HepG2 (cell line): Measurements from ENCODE around the gene LASP1. TPM values are rescaled to one million over a fixed set of nuclear protein-coding genes. Genes with fewer than 3 reads are reported as not detected.

Experiments used
- BATF2 ChIP-seq: sonication (generic); formaldehyde crosslinking; IDR thresholded peaks from 2 replicates; pipeline ENCODE4 v1.8.0; 2022; ENCODE audit warnings: mild to moderate bottlenecking, missing genetic modification reagents, moderate library complexity
- CERS6 ChIP-seq: sonication (generic); formaldehyde crosslinking; IDR thresholded peaks from 2 replicates; pipeline ENCODE4 v1.5.0; 2020; ENCODE audit warnings: missing genetic modification reagents
- FOXA3 ChIP-seq: IDR thresholded peaks from 2 replicates; pipeline ENCODE4 v1.6.1; 2016; ENCODE audit warnings: missing genetic modification reagents, missing compliant biosample characterization
- HNF1B ChIP-seq: sonication (generic); formaldehyde crosslinking; IDR thresholded peaks from 2 replicates; pipeline ENCODE4 v1.5.1; 2020; ENCODE audit warnings: mild to moderate bottlenecking, moderate library complexity, missing genetic modification reagents
- MAX ChIP-seq: IDR thresholded peaks from 2 replicates; pipeline ENCODE4 v1.6.1; 2012; ENCODE audit warnings: inconsistent platforms
- NFKB2 ChIP-seq: sonication (generic); formaldehyde crosslinking; IDR thresholded peaks from 2 replicates; pipeline ENCODE4 v1.4.0; 2020; ENCODE audit warnings: missing genetic modification reagents, borderline replicate concordance
- NR1H2 ChIP-seq: sonication (generic); formaldehyde crosslinking; IDR thresholded peaks from 2 replicates; pipeline ENCODE4 v1.8.1; 2022; ENCODE audit warnings: low read depth, missing genetic modification reagents, borderline replicate concordance
- SMAD1 ChIP-seq: sonication (generic); formaldehyde crosslinking; IDR thresholded peaks from 2 replicates; pipeline ENCODE4 v1.4.0; 2020; ENCODE audit warnings: missing genetic modification reagents, low read depth, mild to moderate bottlenecking, borderline replicate concordance
- SMC3 ChIP-seq: IDR thresholded peaks from 2 replicates; pipeline ENCODE4 v1.6.1; 2011; ENCODE audit warnings: low read length, improper control_type of control experiment
- TBX3 ChIP-seq: fragments of 450-650 bp; IDR thresholded peaks from 2 replicates; pipeline ENCODE4 v1.6.1; 2017; ENCODE audit warnings: antibody characterized with exemption, mild to moderate bottlenecking, inconsistent platforms, borderline replicate concordance
- YEATS4 ChIP-seq: sonication (generic); formaldehyde crosslinking; IDR thresholded peaks from 2 replicates; pipeline ENCODE4 v1.4.0; 2020; ENCODE audit warnings: missing genetic modification reagents, borderline replicate concordance
- ZBTB34 ChIP-seq: sonication (generic); formaldehyde crosslinking; IDR thresholded peaks from 2 replicates; pipeline ENCODE4 v1.8.0; 2022; ENCODE audit warnings: mild to moderate bottlenecking, missing genetic modification reagents
- ZNF18 ChIP-seq: sonication (generic); formaldehyde crosslinking; IDR thresholded peaks from 2 replicates; pipeline ENCODE4 v1.8.0; 2022; ENCODE audit warnings: mild to moderate bottlenecking, missing genetic modification reagents; ENCODE audit not compliant: insufficient replicate concordance
- ZNF20 ChIP-seq: sonication (generic); formaldehyde crosslinking; IDR thresholded peaks from 2 replicates; pipeline ENCODE4 v1.4.0; 2020; ENCODE audit warnings: mild to moderate bottlenecking, moderate library complexity, missing genetic modification reagents
- ZNF446 ChIP-seq: sonication (generic); formaldehyde crosslinking; IDR thresholded peaks from 2 replicates; pipeline ENCODE4 v1.5.0; 2020; ENCODE audit warnings: mild to moderate bottlenecking, missing genetic modification reagents
- ZNF510 ChIP-seq: sonication (generic); formaldehyde crosslinking; IDR thresholded peaks from 2 replicates; pipeline ENCODE4 v1.4.0; 2020; ENCODE audit warnings: low read depth, mild to moderate bottlenecking, missing genetic modification reagents
- ZNF546 ChIP-seq: sonication (generic); formaldehyde crosslinking; conservative IDR thresholded peaks from 2 replicates; pipeline ENCODE4 v1.8.1; 2023; ENCODE audit warnings: mild to moderate bottlenecking, missing genetic modification reagents
- ZNF576 ChIP-seq: sonication (generic); formaldehyde crosslinking; IDR thresholded peaks from 2 replicates; pipeline ENCODE4 v1.4.0; 2020; ENCODE audit warnings: mild to moderate bottlenecking, missing genetic modification reagents
- ZNF784 ChIP-seq: sonication (generic); formaldehyde crosslinking; IDR thresholded peaks from 2 replicates; pipeline ENCODE4 v1.5.1; 2020; ENCODE audit warnings: missing genetic modification reagents, mild to moderate bottlenecking, borderline replicate concordance
- ZNF788 ChIP-seq: sonication (generic); formaldehyde crosslinking; IDR thresholded peaks from 2 replicates; pipeline ENCODE4 v1.5.0; 2020; ENCODE audit warnings: mild to moderate bottlenecking, missing genetic modification reagents, borderline replicate concordance
- polyA plus RNA-seq, 8 experiments: library from polyadenylated mRNA; depleted of rRNA in 3 of 8; stranded (reverse) in 7 of 8; unstranded in 1 of 8; fragments of >200 nt; fragmentation: Illumina TruSeq in 4 of 8; extraction: Trizol in 4 of 8; gene quantifications; 2 replicates each; pipeline versions ENCODE4 v1.2.1 to v1.2.3, GENCODE V29; 2011 to 2016; ENCODE audit warnings: low read depth in 4 of 8, missing spikeins in 1 of 8, mixed read lengths in 1 of 8; ENCODE audit not compliant: insufficient read depth in 1 of 8
- total RNA-seq, 5 experiments: library from RNA; depleted of rRNA; stranded (reverse); fragments of >200 nt; fragmentation: Illumina TruSeq; extraction: Trizol; gene quantifications; 2 replicates each; pipeline ENCODE4 v1.2.3, GENCODE V29; 2016; ENCODE audit warnings: low read depth in 1 of 5

LASP1 gene
- total and polyA plus RNA-seq, 2 of the 13 experiments (the other 11 are each of a cell fraction or from before 2014, with no cell fraction given), result 70.1 to 97.0 TPM

GRCh38 chr17:38869526-38870258, at the start of gene LASP1 (continued):
- TF ChIP-seq ZNF784 (CRISPR knock-in tag), result no peak
- TF ChIP-seq FOXA3, result peak; percentile 57; the same call in 1 of the 2 replicates
- TF ChIP-seq ZNF18 (CRISPR knock-in tag), result peak; percentile 31
- no peak for TF ChIP-seq ZNF446 (CRISPR knock-in tag)
- peak; percentile 67; the same call in 1 of the 2 replicates for TF ChIP-seq ZNF788 (CRISPR knock-in tag)
- TF ChIP-seq ZNF510 (CRISPR knock-in tag), result no peak
- TF ChIP-seq BATF2 (CRISPR knock-in tag), result peak; percentile 91
- TF ChIP-seq CERS6 (CRISPR knock-in tag), result no peak
- peak; percentile 77 for TF ChIP-seq MAX
- 0 out of 2 replicates have a peak, but pooled peaks have one; percentile 3 for TF ChIP-seq TBX3
- TF ChIP-seq NFKB2 (CRISPR knock-in tag), result peak; percentile 47; the same call in 1 of the 2 replicates
- TF ChIP-seq HNF1B (CRISPR knock-in tag), result peak; percentile 65
- peak; percentile 2; the same call in 1 of the 2 replicates for TF ChIP-seq SMC3
- no peak for TF ChIP-seq ZNF576 (CRISPR knock-in tag)
- peak; percentile 21; the same call in 1 of the 2 replicates for TF ChIP-seq ZBTB34
- peak; percentile 16; the same call in 1 of the 2 replicates for TF ChIP-seq ZNF20 (CRISPR knock-in tag)
- TF ChIP-seq NR1H2, result peak; percentile 21; the same call in 1 of the 2 replicates
- peak; percentile 70 for TF ChIP-seq SMAD1 (CRISPR knock-in tag)
- peak; percentile 46 for TF ChIP-seq YEATS4 (CRISPR knock-in tag)
- 0 out of 2 replicates have a peak, but pooled peaks have one; percentile 81 for TF ChIP-seq ZNF546 (CRISPR knock-in tag)
